HepG2 (cell line): ENCODE data around the gene RIOK2. TPM values are rescaled to one million over a fixed set of nuclear protein-coding genes. Genes with fewer than 3 reads are reported as not detected.

Source experiments
- EHMT2 ChIP-seq: fragments of 200-600 bp; sonication (generic); IDR thresholded peaks from 2 replicates; pipeline ENCODE4 v1.7.0; 2017; ENCODE audit warnings: antibody characterized with exemption, low read depth, low read length, borderline replicate concordance
- ETV5 ChIP-seq: IDR thresholded peaks from 2 replicates; pipeline ENCODE4 v1.6.1; 2018; ENCODE audit warnings: missing biosample characterization, missing genetic modification reagents, inconsistent platforms, borderline replicate concordance
- EZH2 ChIP-seq: conservative IDR thresholded peaks from 2 replicates; pipeline ENCODE4 v1.6.1; 2012; ENCODE audit warnings: mild to moderate bottlenecking, low read depth, low read length, moderate library complexity
- HCFC1 ChIP-seq: fragments of 150-350 bp; IDR thresholded peaks from 2 replicates; pipeline ENCODE4 v1.6.1; 2014; ENCODE audit warnings: low read depth, low read length
- HMGA1 ChIP-seq: sonication (generic); formaldehyde crosslinking; conservative IDR thresholded peaks from 2 replicates; pipeline ENCODE4 v1.4.0; 2020; ENCODE audit warnings: missing genetic modification reagents
- KDM4B ChIP-seq: sonication (generic); formaldehyde crosslinking; IDR thresholded peaks from 2 replicates; pipeline ENCODE4 v1.4.0; 2020; ENCODE audit warnings: missing genetic modification reagents
- MEIS2 ChIP-seq: sonication (generic); formaldehyde crosslinking; IDR thresholded peaks from 2 replicates; pipeline ENCODE4 v1.9.0; 2021; ENCODE audit warnings: mild to moderate bottlenecking, missing genetic modification reagents
- NR2F1 ChIP-seq, 2 experiments: fragments of 450-650 bp in 1 of 2; formaldehyde crosslinking in 1 of 2; IDR thresholded peaks; 2 replicates each; pipeline versions ENCODE4 v1.5.0 to v1.6.1; 2016 to 2020; ENCODE audit warnings: mild to moderate bottlenecking in 1 of 2, missing compliant biosample characterization in 1 of 2, missing genetic modification reagents in 1 of 2, moderate library complexity in 1 of 2
- RFXAP ChIP-seq: sonication (generic); formaldehyde crosslinking; IDR thresholded peaks from 2 replicates; pipeline ENCODE4 v1.4.0; 2020; ENCODE audit warnings: missing genetic modification reagents, borderline replicate concordance
- SMYD3 ChIP-seq: sonication (generic); formaldehyde crosslinking; IDR thresholded peaks from 2 replicates; pipeline ENCODE4 v1.8.1; 2023; ENCODE audit warnings: mild to moderate bottlenecking, missing genetic modification reagents
- SP4 ChIP-seq: sonication (generic); formaldehyde crosslinking; IDR thresholded peaks from 2 replicates; pipeline ENCODE4 v1.8.1; 2023; ENCODE audit warnings: mild to moderate bottlenecking, missing genetic modification reagents
- ZFP41 ChIP-seq: sonication (generic); formaldehyde crosslinking; IDR thresholded peaks from 2 replicates; pipeline ENCODE4 v1.4.0; 2020; ENCODE audit warnings: mild to moderate bottlenecking, missing genetic modification reagents, borderline replicate concordance
- ZNF264 ChIP-seq: sonication (generic); formaldehyde crosslinking; IDR thresholded peaks from 2 replicates; pipeline ENCODE4 v1.4.0; 2020; ENCODE audit warnings: missing genetic modification reagents
- ZNF460 ChIP-seq: sonication (generic); formaldehyde crosslinking; IDR thresholded peaks from 2 replicates; pipeline ENCODE4 v1.5.1; 2020; ENCODE audit warnings: missing genetic modification reagents, mild to moderate bottlenecking, borderline replicate concordance
- ZNF557 ChIP-seq: sonication (generic); formaldehyde crosslinking; IDR thresholded peaks from 2 replicates; pipeline ENCODE4 v1.4.0; 2020; ENCODE audit warnings: missing genetic modification reagents
- ZNF629 ChIP-seq: sonication (generic); formaldehyde crosslinking; conservative IDR thresholded peaks from 2 replicates; pipeline ENCODE4 v1.5.0; 2020; ENCODE audit warnings: missing genetic modification reagents
- polyA plus RNA-seq, 8 experiments: library from polyadenylated mRNA; depleted of rRNA in 3 of 8; stranded (reverse) in 7 of 8; unstranded in 1 of 8; fragments of >200 nt; fragmentation: Illumina TruSeq in 4 of 8; extraction: Trizol in 4 of 8; gene quantifications; 2 replicates each; pipeline versions ENCODE4 v1.2.1 to v1.2.3, GENCODE V29; 2011 to 2016; ENCODE audit warnings: low read depth in 4 of 8, missing spikeins in 1 of 8, mixed read lengths in 1 of 8; ENCODE audit not compliant: insufficient read depth in 1 of 8
- total RNA-seq, 5 experiments: library from RNA; depleted of rRNA; stranded (reverse); fragments of >200 nt; fragmentation: Illumina TruSeq; extraction: Trizol; gene quantifications; 2 replicates each; pipeline ENCODE4 v1.2.3, GENCODE V29; 2016; ENCODE audit warnings: low read depth in 1 of 5
- TF ChIP-seq, protein P1 (sequence below): sonication (generic); formaldehyde crosslinking; IDR thresholded peaks from 2 replicates; pipeline ENCODE4 v1.5.1; 2020; ENCODE audit warnings: missing genetic modification reagents, mild to moderate bottlenecking, borderline replicate concordance
- TF ChIP-seq, protein P2 (sequence below): sonication (generic); formaldehyde crosslinking; IDR thresholded peaks from 2 replicates; pipeline ENCODE4 v1.4.0; 2020; ENCODE audit warnings: missing genetic modification reagents, borderline replicate concordance
- TF ChIP-seq, protein P3 (sequence below): sonication (generic); formaldehyde crosslinking; IDR thresholded peaks from 2 replicates; pipeline ENCODE4 v1.8.0; 2022; ENCODE audit warnings: missing genetic modification reagents, mild to moderate bottlenecking, moderate library complexity, borderline replicate concordance

RIOK2 gene
- total and polyA plus RNA-seq, 2 of the 13 experiments (the other 11 are each of a cell fraction or from before 2014, with no cell fraction given): 8.1 to 46.6 TPM

DNA sequence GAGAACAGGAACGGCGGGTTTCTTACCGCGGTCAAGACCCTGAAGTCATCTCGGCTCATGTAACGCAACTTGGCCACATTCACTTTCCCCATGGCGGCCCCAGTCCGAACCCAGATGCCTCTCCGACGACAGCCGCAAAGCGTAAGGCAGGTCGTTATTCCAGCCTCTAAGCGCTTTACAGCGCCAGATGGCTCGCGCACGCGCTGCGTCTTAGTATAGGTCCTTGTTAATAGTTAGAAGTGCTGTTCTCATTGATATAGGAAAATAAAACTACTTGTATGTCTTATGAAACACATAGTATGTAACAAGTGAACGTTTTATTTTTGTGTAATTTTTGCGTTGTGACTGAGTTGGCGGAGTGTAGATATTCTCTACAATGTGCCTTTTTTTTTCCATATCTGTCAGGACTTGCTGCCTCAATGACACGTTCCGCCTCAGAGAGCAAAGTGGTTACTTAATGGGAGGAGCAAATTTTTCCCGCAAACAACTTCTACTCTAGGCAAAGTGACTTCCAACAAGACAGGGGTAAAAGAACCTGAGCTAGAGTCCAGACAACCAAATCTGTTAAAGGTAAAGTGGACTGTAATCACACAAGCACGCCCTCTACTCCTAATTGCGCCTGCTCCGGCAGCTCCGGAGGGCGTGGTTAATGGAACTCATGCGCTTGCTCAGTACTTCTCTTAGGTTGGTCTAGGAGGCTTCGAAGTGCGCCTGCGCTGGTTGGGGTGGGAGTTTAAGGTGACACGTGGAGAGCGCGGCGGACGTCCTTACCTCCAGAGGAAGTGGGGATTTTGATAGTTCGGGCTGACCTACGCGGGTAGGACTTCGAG is at the start of gene RIOK2 (continued):
- TF ChIP-seq, protein P1, sequence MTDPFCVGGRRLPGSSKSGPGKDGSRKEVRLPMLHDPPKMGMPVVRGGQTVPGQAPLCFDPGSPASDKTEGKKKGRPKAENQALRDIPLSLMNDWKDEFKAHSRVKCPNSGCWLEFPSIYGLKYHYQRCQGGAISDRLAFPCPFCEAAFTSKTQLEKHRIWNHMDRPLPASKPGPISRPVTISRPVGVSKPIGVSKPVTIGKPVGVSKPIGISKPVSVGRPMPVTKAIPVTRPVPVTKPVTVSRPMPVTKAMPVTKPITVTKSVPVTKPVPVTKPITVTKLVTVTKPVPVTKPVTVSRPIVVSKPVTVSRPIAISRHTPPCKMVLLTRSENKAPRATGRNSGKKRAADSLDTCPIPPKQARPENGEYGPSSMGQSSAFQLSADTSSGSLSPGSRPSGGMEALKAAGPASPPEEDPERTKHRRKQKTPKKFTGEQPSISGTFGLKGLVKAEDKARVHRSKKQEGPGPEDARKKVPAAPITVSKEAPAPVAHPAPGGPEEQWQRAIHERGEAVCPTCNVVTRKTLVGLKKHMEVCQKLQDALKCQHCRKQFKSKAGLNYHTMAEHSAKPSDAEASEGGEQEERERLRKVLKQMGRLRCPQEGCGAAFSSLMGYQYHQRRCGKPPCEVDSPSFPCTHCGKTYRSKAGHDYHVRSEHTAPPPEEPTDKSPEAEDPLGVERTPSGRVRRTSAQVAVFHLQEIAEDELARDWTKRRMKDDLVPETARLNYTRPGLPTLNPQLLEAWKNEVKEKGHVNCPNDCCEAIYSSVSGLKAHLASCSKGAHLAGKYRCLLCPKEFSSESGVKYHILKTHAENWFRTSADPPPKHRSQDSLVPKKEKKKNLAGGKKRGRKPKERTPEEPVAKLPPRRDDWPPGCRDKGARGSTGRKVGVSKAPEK (CRISPR knock-in tag): no peak
- TF ChIP-seq HMGA1: no peak
- TF ChIP-seq ZNF264 (CRISPR knock-in tag): peak; percentile 74
- no peak; the same call in 1 of the 2 replicates for TF ChIP-seq SMYD3 (CRISPR knock-in tag)
- TF ChIP-seq, protein P2, sequence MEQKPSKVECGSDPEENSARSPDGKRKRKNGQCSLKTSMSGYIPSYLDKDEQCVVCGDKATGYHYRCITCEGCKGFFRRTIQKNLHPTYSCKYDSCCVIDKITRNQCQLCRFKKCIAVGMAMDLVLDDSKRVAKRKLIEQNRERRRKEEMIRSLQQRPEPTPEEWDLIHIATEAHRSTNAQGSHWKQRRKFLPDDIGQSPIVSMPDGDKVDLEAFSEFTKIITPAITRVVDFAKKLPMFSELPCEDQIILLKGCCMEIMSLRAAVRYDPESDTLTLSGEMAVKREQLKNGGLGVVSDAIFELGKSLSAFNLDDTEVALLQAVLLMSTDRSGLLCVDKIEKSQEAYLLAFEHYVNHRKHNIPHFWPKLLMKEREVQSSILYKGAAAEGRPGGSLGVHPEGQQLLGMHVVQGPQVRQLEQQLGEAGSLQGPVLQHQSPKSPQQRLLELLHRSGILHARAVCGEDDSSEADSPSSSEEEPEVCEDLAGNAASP (CRISPR knock-in tag): no peak; the same call in 1 of the 2 replicates
- peak; percentile 63 for TF ChIP-seq ETV5 (CRISPR knock-in tag)
- no peak for TF ChIP-seq EHMT2
- TF ChIP-seq KDM4B (CRISPR knock-in tag): no peak
- TF ChIP-seq, protein P3, sequence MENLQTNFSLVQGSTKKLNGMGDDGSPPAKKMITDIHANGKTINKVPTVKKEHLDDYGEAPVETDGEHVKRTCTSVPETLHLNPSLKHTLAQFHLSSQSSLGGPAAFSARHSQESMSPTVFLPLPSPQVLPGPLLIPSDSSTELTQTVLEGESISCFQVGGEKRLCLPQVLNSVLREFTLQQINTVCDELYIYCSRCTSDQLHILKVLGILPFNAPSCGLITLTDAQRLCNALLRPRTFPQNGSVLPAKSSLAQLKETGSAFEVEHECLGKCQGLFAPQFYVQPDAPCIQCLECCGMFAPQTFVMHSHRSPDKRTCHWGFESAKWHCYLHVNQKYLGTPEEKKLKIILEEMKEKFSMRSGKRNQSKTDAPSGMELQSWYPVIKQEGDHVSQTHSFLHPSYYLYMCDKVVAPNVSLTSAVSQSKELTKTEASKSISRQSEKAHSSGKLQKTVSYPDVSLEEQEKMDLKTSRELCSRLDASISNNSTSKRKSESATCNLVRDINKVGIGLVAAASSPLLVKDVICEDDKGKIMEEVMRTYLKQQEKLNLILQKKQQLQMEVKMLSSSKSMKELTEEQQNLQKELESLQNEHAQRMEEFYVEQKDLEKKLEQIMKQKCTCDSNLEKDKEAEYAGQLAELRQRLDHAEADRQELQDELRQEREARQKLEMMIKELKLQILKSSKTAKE (CRISPR knock-in tag): no peak
- TF ChIP-seq RFXAP: peak; percentile 39; the same call in 1 of the 2 replicates
- TF ChIP-seq NR2F1 (CRISPR knock-in tag; IDR thresholded peaks at IDR 0.05): no peak; a peak in 1 of 4 replicates
- TF ChIP-seq MEIS2: peak; percentile 74; the same call in 1 of the 2 replicates
- no peak for TF ChIP-seq ZNF460 (CRISPR knock-in tag)
- no peak for TF ChIP-seq EZH2
- TF ChIP-seq ZNF629 (CRISPR knock-in tag): peak; percentile 46
- no peak for TF ChIP-seq HCFC1
- TF ChIP-seq ZFP41 (CRISPR knock-in tag): no peak
- TF ChIP-seq ZNF557 (CRISPR knock-in tag): peak; percentile 94
- peak; percentile 44; the same call in 1 of the 2 replicates for TF ChIP-seq SP4 (CRISPR knock-in tag)
